GM21515 (cell line): ENCODE measurements around the gene THYN1.
"Not testable (repeated sequence)": the region's sequence is repeated elsewhere in the genome, so short reads cannot be mapped to it uniquely, and the experiment has no call there.

Experiments used
- ATAC-seq: cut with Tn5 transposase; IDR thresholded peaks from one replicate; pipeline ENCODE4 v1.9.1; 2021; ENCODE audit not compliant: unreplicated experiment

Gene THYN1

DNA sequence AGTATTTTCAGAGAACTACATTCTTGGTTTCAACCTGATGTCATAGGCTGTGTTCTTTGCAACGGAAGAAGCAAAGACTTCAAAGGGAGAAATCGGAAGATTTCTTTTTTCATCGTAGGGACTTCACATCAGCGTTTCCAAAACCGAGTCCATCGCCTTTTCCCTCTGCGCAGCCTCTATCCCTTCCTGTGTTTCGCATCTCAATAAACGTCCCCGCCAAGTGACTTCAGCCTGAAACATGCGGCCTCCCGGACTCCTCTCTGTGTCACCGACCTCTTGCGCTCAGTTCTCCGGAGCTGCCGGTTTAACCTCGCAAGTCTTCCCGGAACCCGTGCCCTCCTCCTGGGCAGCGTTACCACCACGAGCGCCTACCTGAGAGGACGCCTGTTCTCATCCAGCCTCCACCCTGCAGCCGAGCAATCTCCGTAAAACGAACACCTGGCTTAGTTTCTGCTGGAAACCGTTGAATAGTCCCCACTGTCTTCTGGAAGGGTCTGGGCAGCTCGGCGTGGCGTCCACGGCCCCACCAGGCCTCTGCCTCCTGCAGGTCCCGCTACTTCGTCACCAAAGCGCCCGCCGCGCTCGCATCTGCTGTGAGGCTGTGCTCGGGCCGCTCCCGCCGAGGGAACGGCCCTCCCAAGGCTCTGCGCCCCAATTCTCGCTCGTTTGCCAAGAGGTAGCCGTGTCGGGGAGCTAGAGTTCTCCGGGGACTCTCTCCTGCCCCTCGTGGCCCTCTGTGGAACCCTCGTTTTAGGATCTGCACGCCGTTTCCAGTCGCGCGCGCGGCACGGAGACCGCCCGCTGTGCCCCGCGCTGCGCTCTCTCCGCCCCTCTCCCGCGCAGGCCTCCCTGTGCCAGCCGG is 22.6 kb upstream of the THYN1 start, which contains the start of gene GLB1L3:
Gene GLB1L3, plus strand, starts transcription at position 846 of the 862 bp plus-strand sequence. CDS start 362 bp downstream, outside the sequence.
- ATAC-seq: peak; percentile 79

DNA sequence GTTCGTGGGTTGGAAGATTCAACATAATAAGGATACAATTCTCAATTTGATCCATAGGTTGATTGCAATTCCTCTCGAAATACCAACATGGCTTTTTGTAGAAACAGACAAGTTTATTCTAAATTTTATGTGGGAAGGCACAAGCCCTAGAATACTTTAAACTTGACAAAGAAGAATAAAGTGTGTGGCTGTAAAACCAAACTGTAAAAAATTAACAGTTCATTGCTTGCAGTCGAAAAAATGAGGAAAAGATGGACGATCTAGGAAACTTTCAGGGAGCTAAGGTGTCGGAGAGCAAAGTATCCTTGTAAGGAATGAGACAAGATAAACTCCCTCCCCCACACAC is 22.0 kb upstream of the THYN1 start:
- no peak for ATAC-seq

DNA sequence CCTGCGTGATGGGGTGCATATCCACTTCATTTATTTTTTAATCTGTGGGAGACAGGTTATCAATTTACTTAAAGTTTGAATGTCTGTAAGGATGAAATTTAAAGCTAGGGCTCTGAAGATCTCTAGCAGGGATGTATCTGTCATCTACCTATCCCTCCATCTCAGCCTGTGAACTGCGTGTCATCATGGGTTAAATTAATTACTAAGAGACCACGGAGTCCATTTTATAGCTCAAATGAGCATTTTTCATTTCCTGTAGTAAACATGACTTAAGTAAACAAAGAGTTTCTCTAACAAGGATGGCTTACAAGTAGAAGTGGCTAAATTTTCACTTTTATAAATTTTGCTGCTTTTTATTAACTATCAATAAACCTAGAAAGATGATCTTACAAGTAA is 20.2 kb upstream of the THYN1 start:
- no peak for ATAC-seq

DNA sequence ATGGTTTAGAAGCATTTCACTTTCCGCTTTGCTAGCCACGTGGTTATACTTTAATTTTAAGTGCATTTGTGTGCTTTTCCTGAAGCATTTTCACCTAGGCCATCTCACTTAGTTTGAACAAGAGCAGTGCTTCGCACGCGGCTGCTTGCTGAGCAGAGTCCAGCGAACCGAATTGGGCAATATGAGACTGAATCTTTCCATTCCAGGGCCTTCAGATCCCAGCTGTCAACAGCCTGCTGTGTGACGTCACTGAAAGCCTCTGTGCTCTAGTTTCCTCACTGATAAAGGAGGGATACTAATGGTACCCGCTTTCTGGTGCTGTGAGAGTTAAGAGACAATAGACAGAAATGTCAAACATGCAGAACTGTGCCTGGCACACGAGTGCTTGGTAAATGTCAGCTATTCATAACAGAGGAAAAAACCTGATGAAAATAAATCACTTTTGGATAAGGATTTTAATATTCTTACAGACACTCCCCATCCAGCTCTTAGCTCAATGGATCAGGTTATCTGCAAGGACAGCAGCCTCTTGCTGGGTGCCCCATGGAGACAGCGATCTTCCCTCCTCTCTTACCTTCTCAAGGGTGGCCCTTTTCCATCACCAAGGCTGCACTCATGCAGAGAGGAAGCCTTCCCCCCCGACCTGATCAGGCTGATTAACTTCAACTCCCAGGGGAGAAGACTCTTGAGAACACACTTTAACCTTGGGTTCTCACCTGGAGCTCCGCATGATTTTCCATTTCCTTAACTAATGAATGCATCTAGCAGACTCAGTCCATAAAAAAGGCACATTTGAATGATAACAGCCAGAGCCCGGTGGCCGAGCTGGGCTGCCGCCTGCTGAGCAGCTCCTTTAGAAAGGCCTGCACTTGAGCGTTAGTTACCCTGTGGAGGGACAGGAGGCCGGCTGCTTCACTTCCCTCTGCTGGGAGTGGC is 19.5 kb upstream of the THYN1 start:
- ATAC-seq: no peak

DNA sequence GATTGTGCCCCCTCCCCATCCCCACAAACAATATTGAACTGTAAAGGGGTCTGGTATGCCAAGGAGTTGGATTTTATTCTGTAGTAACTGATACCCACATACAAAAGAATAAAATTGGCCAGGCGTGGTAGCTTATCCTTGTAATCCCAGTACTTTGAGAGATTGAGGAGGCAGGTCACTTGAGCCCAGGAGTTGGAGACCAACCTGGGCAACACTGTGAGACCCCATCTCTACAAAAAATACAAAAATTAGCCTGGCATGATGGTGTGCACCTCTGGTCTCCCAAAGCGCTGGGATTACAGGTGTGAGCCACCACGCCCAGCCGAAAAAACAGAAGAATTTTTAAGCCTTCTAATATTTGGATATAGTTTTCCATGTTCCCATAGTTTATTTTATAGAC is 18.8 kb upstream of the THYN1 start:
- ATAC-seq: no peak

DNA sequence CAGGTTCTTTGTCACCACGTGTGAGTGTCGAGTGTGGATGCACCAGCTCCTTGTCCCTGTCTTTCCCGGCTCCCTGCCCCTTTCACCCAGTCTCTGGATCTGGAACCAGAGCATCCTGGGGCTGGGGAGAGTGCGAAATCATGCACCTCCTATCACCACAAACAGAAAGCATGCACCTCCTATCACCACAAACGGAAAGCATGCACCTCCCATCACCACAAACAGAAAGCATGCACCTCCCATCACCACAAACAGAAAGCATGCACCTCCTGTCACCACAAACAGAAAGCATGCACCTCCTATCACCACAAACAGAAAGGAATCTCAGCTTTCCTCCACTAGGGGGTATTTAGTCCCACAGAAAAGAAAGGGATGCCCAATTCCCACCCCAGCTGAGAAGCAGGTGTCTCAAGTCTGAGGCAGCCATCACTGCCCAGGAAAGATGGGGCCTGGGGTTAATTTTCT is 17.1 kb upstream of the THYN1 start:
- ATAC-seq: no peak

DNA sequence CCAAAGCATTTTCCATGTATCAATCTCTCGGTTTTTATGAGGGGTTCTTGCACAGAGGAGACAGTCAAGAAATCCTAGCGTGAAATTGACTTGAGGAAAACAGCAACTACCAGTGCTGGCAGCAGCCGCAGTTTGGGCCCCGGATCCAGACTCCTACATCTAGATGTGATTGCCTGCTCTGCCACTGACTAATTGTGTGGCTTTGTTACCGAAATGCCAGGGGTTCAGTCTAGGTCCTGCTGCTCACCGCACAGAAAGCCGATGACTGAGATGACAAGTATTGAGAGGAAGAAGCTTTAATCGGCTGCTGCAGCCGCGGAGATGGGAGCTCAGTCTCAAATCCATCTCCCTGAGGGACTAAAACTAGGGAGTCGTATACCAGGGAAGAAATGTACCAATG is 14.8 kb upstream of the THYN1 start:
- no peak for ATAC-seq

DNA sequence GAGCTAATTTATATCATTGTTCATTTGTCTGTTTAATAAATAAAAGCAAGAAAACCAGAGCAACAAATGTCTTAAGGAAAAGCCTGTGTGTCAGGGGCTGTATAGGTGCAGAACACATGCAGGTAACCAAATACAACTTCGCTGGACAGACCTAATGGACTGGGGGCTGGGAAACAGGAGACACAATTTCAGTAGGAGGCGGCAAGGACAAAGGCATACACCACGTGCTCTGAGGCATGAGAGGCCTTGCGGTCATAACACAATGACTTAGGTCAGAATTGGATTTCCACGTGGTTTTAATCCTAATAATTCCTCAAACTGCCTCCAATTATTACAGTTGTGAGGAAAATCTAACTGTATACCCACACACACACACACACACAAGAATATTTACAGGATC is 14.3 kb upstream of the THYN1 start:
- ATAC-seq: no peak

DNA sequence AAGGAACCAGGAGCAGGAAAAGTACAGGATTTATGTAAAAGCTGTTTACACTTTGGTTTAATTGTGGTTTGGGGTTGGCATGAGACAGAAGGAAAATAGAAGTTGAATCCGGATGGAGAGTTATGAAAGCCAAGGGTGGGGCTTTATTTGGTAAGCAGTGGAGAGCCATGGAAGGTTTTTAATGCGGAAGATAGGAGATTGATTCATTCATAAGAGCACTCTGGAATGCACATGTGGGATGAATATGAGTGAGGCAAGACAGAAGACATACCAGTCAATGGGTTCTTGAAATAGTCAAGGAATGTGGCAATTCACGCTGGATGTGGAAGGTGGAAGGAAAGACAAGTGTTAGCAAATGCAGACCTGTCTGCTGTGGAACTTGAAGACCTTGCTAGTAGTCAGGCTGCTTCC is 13.7 kb upstream of the THYN1 start:
- ATAC-seq: no peak

DNA sequence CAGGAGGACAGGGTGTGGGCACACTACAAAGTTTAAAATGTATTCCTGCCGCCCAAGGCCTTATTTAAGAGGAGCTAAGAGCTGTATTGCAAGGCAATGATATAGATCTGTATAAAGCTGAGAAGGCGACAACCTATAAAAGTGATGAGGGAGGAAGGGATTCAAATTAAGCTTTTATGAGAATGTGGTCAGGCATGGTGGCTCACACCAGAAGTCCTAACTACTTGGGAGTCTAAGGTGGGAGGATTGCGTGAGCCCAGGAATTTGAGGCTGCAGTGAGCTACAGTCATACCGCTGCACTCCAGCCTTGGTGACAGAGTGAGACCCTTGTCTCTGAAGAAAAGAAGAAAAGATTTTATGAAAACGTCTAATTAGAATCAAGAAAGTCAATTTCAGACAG is 13.3 kb upstream of the THYN1 start:
- ATAC-seq: no peak

DNA sequence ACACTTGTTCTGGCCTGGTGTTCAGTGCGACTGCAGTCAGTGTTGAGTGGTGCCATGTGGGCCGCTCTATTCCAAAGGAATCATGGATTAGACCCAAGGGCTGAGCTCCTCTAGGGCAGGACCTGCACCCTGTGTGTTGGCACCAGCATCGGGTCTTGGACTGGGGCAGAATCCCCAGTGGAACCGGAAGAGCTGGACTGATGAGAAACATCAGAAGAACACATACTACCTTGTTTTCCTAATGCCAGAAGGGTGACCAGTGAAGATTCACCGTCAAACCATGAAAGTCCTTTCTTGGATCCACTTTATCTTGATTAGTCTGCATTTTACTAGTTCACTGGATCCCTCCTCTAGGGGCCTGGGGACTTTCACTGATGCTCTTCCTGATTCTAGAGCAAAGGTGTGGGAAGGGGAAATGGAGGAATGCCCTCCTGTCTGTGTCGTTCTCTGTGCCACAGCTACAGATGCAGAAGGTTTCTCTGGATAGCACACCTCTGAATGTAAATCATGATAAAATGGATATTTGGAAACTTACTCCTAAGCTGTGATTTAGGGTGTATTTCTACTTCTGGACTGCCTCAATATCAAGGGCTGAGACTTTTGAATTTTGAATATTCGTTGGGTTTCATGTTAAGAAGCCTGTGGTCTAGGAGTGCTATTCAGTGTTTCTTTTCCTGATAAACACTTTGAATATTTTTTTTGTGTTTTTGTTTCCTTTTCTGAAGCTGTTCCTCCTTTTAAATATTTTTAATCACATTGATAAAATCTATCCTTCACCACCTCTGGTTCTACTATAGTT is 12.0 kb upstream of the THYN1 start:
- ATAC-seq: no peak

DNA sequence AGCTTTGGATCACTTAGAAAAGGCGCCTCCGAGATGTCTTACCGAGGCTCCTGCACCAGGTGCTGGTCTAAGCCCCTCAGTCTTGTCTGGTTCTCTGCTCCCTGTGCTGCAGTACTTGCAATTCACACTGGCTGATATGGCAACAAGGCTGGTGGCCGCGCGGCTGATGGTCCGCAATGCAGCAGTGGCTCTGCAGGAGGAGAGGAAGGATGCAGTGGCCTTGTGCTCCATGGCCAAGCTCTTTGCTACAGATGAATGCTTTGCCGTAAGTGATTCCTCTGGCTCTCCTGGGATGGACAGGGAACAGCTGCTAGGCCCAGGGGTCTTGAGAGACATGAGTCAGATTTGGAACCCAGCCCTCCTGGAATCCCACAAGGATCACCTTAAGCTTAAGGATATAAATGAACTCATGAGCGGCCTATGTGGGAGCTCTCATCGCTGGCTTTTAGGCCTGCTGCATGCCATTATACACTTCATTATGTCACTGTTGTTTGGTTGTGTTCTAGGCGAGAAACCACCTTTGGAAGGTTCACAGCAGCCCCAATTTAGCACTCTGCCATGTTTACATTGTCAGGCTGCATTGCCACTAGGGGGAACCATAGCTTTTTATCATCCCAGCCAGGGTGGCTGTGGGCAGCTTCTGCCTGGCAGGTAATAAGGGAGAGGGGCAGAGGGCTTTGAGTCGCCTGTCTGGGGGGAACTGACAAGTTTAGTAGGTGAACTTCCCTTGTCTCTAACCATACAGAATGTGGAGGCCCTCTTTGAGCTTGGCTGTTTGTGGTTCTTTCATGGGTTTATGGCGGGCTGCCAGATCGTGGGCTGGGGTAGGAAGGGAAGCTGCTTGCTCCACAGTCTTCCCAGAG is 8.7 kb upstream of the THYN1 start:
- ATAC-seq: no peak

DNA sequence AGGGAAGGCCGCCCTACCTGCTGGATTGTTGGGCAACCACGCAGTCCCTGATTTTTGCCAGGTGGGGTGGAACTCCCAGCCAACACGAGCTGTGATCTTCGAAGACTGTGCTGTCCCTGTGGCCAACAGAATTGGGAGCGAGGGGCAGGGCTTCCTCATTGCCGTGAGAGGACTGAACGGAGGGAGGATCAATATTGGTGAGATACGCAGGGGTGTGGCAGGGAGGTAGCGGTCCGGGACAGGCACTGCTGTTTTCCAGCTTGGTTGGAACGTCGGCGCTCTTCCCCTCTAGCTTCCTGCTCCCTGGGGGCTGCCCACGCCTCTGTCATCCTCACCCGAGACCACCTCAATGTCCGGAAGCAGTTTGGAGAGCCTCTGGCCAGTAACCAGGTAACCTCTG is 7.8 kb upstream of the THYN1 start:
- ATAC-seq: no peak

DNA sequence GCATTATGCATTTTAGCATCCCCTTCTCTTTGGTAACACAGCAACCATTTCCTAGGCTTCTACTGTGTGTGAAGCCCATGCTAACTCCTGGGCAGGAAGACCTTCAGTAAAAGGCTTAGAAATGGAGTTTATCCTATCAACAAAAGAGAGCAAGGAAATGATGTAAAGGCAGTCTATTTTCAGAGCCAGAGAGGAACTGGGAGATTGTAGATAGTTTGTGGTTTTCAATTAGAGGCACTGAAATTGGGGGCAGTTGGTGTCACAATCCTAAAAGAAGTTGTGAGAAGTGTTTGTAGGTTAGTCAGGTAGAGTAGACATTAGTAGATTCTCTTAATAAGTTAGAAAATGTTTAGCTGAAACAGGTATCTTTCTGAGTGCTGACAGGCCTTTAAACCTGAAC is 7.4 kb upstream of the THYN1 start:
- ATAC-seq: no peak

DNA sequence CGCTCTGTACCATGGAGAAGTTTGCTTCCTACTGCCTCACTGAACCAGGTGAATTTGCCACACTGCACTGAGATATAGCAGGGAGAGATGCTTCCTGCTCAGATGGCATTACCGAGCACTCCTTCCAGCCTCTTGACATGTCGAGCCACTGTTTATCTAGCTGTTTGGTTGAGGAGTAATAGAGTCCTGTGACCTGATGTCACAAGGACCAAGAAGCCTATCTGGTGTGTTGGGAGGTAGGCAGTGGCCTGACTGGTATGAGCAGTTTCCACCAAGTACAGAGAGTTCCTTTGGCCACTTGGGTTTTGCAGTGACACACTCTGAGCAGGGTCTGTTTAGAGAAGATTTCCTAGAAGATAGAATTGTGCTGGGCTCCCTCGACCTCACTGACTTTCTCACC is 5.4 kb upstream of the THYN1 start:
- ATAC-seq: no peak

DNA sequence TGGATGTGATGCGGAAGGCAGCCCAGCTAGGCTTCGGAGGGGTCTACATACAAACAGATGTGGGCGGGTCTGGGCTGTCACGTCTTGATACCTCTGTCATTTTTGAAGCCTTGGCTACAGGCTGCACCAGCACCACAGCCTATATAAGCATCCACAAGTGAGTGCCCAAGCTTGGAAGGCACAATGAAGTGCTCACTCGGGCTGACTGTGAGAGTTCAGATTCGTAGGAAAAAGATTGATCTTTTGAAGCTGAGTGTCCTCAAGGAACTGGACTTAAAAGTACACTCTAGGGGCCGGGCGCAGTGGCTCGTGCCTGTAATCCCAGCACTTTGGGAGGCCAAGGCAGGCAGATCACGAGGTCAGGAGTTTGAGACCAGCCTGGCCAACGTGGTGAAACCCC is 3.9 kb upstream of the THYN1 start:
- no peak for ATAC-seq

DNA sequence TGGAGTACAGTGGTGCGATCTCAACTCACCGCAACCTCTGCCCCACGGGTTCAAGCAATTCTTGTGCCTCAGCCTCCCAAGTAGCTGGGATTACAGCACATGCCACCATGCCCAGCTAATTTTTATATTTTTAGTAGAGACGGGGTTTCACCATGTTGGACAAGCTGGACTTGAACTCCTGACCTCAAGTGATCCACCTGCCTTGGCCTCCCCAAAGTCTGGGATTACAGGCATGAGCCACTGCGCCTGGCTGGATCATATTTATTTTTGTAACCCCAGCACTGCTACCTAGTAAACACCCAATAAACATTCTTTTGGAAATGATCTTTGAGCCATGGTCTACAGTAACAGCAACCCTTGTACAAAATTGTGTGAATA is 2.0 kb upstream of the THYN1 start:
- not testable (repeated sequence) for ATAC-seq

DNA sequence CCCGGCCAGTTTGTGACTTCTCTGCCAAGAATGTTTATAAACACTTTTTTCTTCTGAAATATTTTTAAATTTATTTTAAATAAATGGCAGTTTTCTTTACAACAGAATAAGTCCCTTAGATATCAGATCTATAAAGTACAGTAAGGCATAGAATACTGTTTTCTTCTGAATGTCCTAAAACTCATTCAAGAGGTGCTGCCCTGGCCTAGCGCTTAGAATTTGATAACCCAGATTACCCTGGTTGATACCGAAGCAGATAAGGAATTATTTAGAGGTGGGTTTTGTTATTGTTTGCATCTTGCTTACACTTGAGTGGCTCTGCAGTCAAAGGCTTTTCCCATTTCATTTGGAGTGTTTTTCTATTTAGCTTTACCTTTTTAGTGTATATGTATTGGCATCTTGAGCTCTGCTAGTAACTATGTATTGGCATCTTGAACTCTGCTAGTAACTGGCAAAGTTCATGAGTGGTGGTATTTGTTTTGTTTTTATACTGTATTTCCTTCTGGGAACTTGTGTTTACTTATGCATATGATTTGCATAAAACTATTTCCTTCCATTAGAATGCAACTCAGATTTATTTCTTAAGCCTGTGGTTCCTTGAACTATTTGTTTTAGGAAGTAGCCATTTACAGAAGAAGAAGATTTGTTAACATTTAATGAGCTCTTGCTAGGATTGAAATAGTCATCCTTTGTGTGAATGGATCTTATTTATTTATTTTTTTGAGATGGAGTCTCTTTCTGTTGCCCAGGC is 1.5 kb upstream of the THYN1 start:
- ATAC-seq: no peak

DNA sequence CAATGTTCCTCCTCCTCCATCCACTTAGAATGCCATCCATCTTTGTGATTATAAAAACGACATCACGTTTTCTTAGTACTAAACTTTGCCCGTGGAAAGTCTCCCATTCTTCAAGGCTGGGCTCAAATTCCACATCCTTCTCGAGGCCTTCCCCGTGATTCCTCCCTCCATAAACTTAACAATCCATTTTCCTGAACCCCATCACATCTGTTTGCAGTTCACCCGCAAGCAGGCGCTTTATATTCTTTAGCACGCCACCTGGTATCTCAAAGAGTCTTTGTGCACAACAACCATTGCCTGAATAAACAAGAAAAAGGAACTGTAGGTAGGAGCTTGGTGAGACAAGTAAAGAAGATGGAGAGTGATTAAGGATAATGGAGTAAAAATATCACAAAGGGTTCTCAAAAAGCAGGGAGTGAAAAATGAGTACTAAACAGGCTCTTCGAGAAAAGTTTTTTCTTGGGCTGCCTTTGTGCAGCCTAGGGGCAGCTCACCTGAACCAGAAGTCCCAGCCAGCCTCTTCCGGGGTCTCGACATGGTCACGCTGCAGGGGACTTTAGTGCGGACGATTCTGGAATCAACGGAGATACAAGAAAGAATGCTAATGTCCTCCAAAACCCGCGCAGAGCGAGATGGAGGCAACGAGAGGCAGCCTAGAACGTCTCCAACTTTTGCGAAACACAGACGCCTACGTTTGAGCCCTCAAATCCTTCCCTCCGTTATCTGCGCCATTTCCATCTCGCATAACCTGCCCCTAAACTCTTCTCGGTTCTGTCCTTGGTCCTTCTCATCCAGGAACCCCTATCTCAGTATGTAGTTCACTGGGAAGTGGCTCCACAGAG is 585 bp downstream of the THYN1 start:
- peak; percentile 23 for ATAC-seq
